Keratinocyte (primary cell): ENCODE measurements around the gene BCAS3. TPM values are rescaled to one million over a fixed set of nuclear protein-coding genes. Genes with fewer than 3 reads are reported as not detected.

ENCODE experiments used
- DNase-seq: peaks from one replicate; pipeline ENCODE4 v3.0.0-alpha.2; 2011; ENCODE audit warnings: low read depth, missing footprints, low spot score
- FAIRE-seq: peaks from 2 replicates; lab custom pipeline; 2011; peaks lifted over from hg19 to GRCh38; lab: Jason Lieb, UNC
- H2AFZ ChIP-seq: 2 replicates; pipeline ENCODE4 v1.6.0; 2012; ENCODE audit warnings: low read length, control low read depth, inconsistent platforms; ENCODE audit not compliant: control insufficient read depth
- H3K27ac ChIP-seq: 2 replicates; pipeline ENCODE4 v1.5.1; 2011; ENCODE audit warnings: low read length; ENCODE audit not compliant: control insufficient read depth, insufficient read depth
- H3K27me3 ChIP-seq: 3 replicates; pipeline ENCODE4 v1.6.0; 2011; ENCODE audit warnings: low read length; ENCODE audit not compliant: control insufficient read depth, insufficient read depth; ENCODE audit errors: extremely low read depth
- H3K36me3 ChIP-seq, 2 experiments: 2 replicates in 1 of 2; 3 replicates in 1 of 2; pipeline ENCODE4 v1.5.1; 2011; ENCODE audit warnings: low read length in 2 of 2, mild to moderate bottlenecking in 1 of 2; ENCODE audit not compliant: control insufficient read depth in 2 of 2, insufficient read depth in 2 of 2; ENCODE audit errors: extremely low read depth in 1 of 2
- H3K4me1 ChIP-seq: 3 replicates; pipeline ENCODE4 v1.5.1; 2011; ENCODE audit warnings: low read length; ENCODE audit not compliant: control insufficient read depth, insufficient read depth; ENCODE audit errors: extremely low read depth
- H3K4me2 ChIP-seq: 3 replicates; pipeline ENCODE4 v1.6.0; 2011; ENCODE audit warnings: low read depth, low read length; ENCODE audit not compliant: control insufficient read depth, insufficient read depth; ENCODE audit errors: extremely low read depth
- H3K4me3 ChIP-seq, 3 experiments: fragments of 200-600 bp in 1 of 3; sonication (generic) in 1 of 3; 2 replicates in 2 of 3; 3 replicates in 1 of 3; pipeline ENCODE4 v1.5.1; 2011 to 2016; ENCODE audit warnings: low read length in 3 of 3, mild to moderate bottlenecking in 3 of 3, control low read depth in 2 of 3, inconsistent platforms in 1 of 3, low read depth in 1 of 3, mixed read lengths in 1 of 3, mixed run types in 1 of 3, moderate library complexity in 1 of 3; ENCODE audit not compliant: control insufficient read depth in 2 of 3, insufficient read depth in 2 of 3; ENCODE audit errors: extremely low read depth in 1 of 3
- H3K79me2 ChIP-seq: 2 replicates; pipeline ENCODE4 v1.6.0; 2012; ENCODE audit warnings: low read length; ENCODE audit not compliant: control insufficient read depth, insufficient read depth
- H3K9ac ChIP-seq: 3 replicates; pipeline ENCODE4 v1.6.0; 2011; ENCODE audit warnings: low read length; ENCODE audit not compliant: control insufficient read depth, insufficient read depth; ENCODE audit errors: extremely low read depth
- H3K9me1 ChIP-seq: 3 replicates; pipeline ENCODE4 v1.6.0; 2011; ENCODE audit warnings: low read length; ENCODE audit not compliant: control insufficient read depth, insufficient read depth; ENCODE audit errors: extremely low read depth
- H3K9me3 ChIP-seq: 2 replicates; pipeline ENCODE4 v1.5.1; 2012; ENCODE audit warnings: low read depth, low read length; ENCODE audit not compliant: control insufficient read depth
- H4K20me1 ChIP-seq: 3 replicates; pipeline ENCODE4 v1.6.0; 2011; ENCODE audit warnings: low read length; ENCODE audit not compliant: control insufficient read depth, insufficient read depth; ENCODE audit errors: extremely low read depth
- CTCF ChIP-seq, 3 experiments: IDR thresholded peaks in 1 of 3; conservative IDR thresholded peaks in 1 of 3; optimal IDR thresholded peaks in 1 of 3; 2 replicates in 2 of 3; 3 replicates in 1 of 3; pipeline versions ENCODE3 to v1.5.1; 2011; ENCODE audit warnings: low read length in 3 of 3, mild to moderate bottlenecking in 3 of 3, moderate library complexity in 2 of 3, control low read depth in 1 of 3, inconsistent platforms in 1 of 3; ENCODE audit not compliant: insufficient read depth in 2 of 3; ENCODE audit errors: extremely low read depth in 1 of 3
- EZH2 ChIP-seq: IDR thresholded peaks from one replicate; pipeline ENCODE4 v1.6.1; 2012; ENCODE audit warnings: inconsistent platforms, mild to moderate bottlenecking, low read length, moderate library complexity
- dilution Hi-C: fragments of 300-500 bp; cut with MboI; formaldehyde crosslinking; loops from one replicate; pipeline ENCODE4 v1.7.0; 2020; ENCODE audit warnings: low sequenced_read_pairs; ENCODE audit not compliant: extremely low pct_ligation_motif_present
- polyA plus RNA-seq, 5 experiments: library from polyadenylated mRNA; depleted of rRNA in 3 of 5; stranded (reverse) in 3 of 5; stranded (forward) in 1 of 5; unstranded in 1 of 5; fragments of >200 nt; gene quantifications; 1 replicate in 1 of 5; 2 replicates in 3 of 5; 3 replicates in 1 of 5; pipeline versions ENCODE4 v1.2.1 to v1.2.3, GENCODE V29; 2011 to 2012; ENCODE audit warnings: missing spikeins in 2 of 5, low read depth in 1 of 5, low replicate concordance in 1 of 5

Gene BCAS3
- polyA plus RNA-seq, 1 donor (not counting 4 experiments of a cell fraction or from before 2014, with no cell fraction given) = 11.8 TPM

GRCh38 chr17:61392679-61393078 is 715.0 kb downstream of the BCAS3 start:
- Histone ChIP-seq H3K27me3 (peaks cover 49% of the 10 kb centered on the region), H3K4me3 (no peak overlapping the region), H3K36me3 (no peaks in the 10 kb centered on the region), H3K9me3 (no peaks in the 10 kb centered on the region), H3K9me1 (no peaks in the 10 kb centered on the region), H3K9ac (no peak overlapping the region), H4K20me1 (no peaks in the 10 kb centered on the region), H2AFZ (no peak overlapping the region), H3K4me1 (no peaks in the 10 kb centered on the region), H3K27ac (no peak overlapping the region), H3K4me2 (no peak overlapping the region), H3K79me2 (no peaks in the 10 kb centered on the region)
- TF ChIP-seq CTCF (optimal IDR thresholded peaks at IDR 0.05 in 1 of 3, IDR thresholded peaks at IDR 0.05 in 1 of 3, conservative IDR thresholded peaks at IDR 0.05 in 1 of 3; ENCODE audit: extremely low read depth in 1 of 3, insufficient read depth in 2 of 3, low read length in 3 of 3) (no peak), EZH2 (no peak)
- no peak for FAIRE-seq
- dilution Hi-C loops = no loop called here
- DNase-seq = no peak

GRCh38 chr17:61393550-61393903 is 715.9 kb downstream of the BCAS3 start:
- Histone ChIP-seq H3K4me2 (no peak overlapping the region), H3K27me3 (peaks cover 57% of the 10 kb centered on the region), H2AFZ (no peak overlapping the region), H3K4me1 (no peaks in the 10 kb centered on the region), H3K9ac (no peak overlapping the region), H3K79me2 (no peaks in the 10 kb centered on the region), H3K9me3 (no peaks in the 10 kb centered on the region), H3K36me3 (no peaks in the 10 kb centered on the region), H3K4me3 (no peak overlapping the region), H3K27ac (no peak overlapping the region), H4K20me1 (no peaks in the 10 kb centered on the region), H3K9me1 (no peaks in the 10 kb centered on the region)
- DNase-seq (no peak), FAIRE-seq (no peak)
- TF ChIP-seq CTCF (optimal IDR thresholded peaks at IDR 0.05 in 1 of 3, IDR thresholded peaks at IDR 0.05 in 1 of 3, conservative IDR thresholded peaks at IDR 0.05 in 1 of 3; ENCODE audit: extremely low read depth in 1 of 3, insufficient read depth in 2 of 3, low read length in 3 of 3) = peak; percentile 55 to 67 (median 61)
- TF ChIP-seq EZH2 = no peak
- dilution Hi-C loops = no loop called here
